Ishikawa (cell line): ENCODE results near the gene DNLZ.

Experiments
- CEBPB ChIP-seq: IDR thresholded peaks from 2 replicates; pipeline ENCODE4 v1.6.1; 2012
- CREB1 ChIP-seq: IDR thresholded peaks from 2 replicates; pipeline ENCODE4 v1.6.1; 2012; ENCODE audit warnings: low read depth
- EGR1 ChIP-seq: IDR thresholded peaks from 2 replicates; pipeline ENCODE4 v1.6.1; 2012
- EP300 ChIP-seq: IDR thresholded peaks from 2 replicates; pipeline ENCODE4 v1.6.1; 2012; ENCODE audit warnings: borderline replicate concordance
- FOXM1 ChIP-seq: IDR thresholded peaks from 2 replicates; pipeline ENCODE4 v1.6.1; 2012; ENCODE audit warnings: low read depth, borderline replicate concordance
- NFIC ChIP-seq: IDR thresholded peaks from 2 replicates; pipeline ENCODE4 v1.6.1; 2012
- RAD21 ChIP-seq: IDR thresholded peaks from 2 replicates; pipeline ENCODE4 v1.6.1; 2012; ENCODE audit warnings: low read depth
- TAF1 ChIP-seq: IDR thresholded peaks from 2 replicates; pipeline ENCODE4 v1.6.1; 2012; ENCODE audit warnings: low read depth, mild to moderate bottlenecking
- TCF12 ChIP-seq: IDR thresholded peaks from 2 replicates; pipeline ENCODE4 v1.6.1; 2012; ENCODE audit warnings: low read depth
- TEAD4 ChIP-seq: IDR thresholded peaks from 2 replicates; pipeline ENCODE4 v1.6.1; 2012
- YY1 ChIP-seq: IDR thresholded peaks from 2 replicates; pipeline ENCODE4 v1.6.1; 2012; ENCODE audit warnings: low read depth
- ZBTB7A ChIP-seq: IDR thresholded peaks from 2 replicates; pipeline ENCODE4 v1.6.1; 2012; ENCODE audit warnings: low read depth
- TF ChIP-seq, protein P1 (sequence below): IDR thresholded peaks from 2 replicates; pipeline ENCODE4 v1.6.1; 2012; ENCODE audit warnings: low read depth, mild to moderate bottlenecking
- TF ChIP-seq, protein P2 (sequence below): IDR thresholded peaks from 2 replicates; pipeline ENCODE4 v1.6.1; 2012
- TF ChIP-seq, protein P3 (sequence below): IDR thresholded peaks from 2 replicates; pipeline ENCODE4 v1.6.1; 2012

Gene DNLZ

DNA sequence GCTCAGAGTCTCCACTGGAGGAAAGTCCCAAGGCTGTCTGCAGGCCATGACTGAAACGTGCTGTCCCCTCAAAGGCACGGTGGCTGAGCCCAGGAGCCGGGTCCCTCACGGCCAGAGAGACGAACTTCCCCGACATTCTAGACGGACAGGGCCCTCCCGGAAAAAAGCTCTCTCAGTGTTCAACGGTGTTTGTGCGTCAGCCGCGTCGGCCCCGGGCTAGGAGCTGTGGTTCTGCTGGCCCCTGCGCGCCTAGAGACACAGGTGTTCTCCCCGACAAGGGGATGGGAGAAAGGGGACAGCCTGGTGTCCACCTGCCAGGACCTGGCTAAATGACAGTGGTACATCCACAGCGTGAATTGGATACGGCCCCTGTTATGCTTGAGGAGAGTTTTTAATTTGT, 42.0 kb downstream of the DNLZ start:
- TF ChIP-seq EGR1 = no peak

DNA sequence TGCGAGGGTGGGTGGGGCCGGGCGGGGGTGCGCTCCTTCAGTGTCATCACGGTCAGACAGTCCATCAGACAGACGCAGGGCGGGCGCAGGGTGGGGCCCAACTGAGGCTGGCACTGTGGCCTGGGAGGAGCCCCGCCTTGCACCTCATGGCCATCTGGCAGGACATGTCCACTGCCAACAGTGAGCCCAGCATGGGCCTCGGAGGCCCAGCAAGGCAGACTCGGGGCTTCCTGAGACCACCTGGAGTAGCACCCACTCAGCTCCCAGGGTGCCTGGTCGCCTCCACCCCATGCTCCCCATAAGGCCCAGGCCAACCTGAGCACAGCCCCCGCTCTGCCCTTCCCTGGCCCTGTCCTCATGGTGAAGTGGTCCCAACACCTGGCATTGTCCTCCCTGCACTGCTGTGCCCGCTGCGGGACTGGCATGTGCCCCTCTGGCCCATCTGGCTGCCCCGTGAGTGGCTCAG, 44.7 kb downstream of the DNLZ start:
- TF ChIP-seq CREB1 = no peak
- TF ChIP-seq YY1 = no peak
- no peak for TF ChIP-seq TCF12
- no peak for TF ChIP-seq ZBTB7A
- TF ChIP-seq NFIC = no peak
- TF ChIP-seq EP300 = no peak

DNA sequence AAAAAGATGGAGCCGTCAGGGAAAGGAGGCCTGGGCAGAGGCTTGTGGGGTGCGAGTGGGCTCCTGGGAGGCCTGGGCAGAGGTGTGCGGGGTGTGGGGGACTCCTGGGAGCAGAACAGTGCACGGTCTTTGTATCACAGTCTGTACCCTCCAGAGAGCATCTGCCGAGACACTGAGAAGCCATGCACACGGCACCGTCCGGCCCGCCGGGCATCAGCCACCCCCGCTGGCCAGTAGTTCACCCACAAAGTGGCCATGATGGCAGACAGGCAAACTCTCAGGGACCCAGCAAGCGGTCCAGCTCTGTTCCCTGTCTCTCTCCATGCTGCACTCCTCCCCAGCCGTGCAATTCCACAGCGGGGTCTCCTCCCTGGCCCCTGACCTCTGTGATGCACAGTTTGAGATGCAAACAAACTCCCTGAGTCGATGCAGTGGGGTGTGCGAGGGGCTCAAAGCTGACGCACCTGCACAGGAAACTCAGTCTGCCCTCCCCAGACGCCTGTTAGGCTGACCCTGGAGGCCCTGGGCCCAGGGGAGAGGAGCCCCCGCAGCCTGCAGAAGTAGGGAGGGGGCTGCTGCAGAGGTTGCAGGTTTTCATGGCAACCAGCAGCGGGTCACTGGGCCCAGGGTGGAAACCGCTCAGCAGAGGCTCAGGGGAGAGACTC, 45.3 kb downstream of the DNLZ start:
- TF ChIP-seq RAD21 = no peak
- TF ChIP-seq, protein P1, sequence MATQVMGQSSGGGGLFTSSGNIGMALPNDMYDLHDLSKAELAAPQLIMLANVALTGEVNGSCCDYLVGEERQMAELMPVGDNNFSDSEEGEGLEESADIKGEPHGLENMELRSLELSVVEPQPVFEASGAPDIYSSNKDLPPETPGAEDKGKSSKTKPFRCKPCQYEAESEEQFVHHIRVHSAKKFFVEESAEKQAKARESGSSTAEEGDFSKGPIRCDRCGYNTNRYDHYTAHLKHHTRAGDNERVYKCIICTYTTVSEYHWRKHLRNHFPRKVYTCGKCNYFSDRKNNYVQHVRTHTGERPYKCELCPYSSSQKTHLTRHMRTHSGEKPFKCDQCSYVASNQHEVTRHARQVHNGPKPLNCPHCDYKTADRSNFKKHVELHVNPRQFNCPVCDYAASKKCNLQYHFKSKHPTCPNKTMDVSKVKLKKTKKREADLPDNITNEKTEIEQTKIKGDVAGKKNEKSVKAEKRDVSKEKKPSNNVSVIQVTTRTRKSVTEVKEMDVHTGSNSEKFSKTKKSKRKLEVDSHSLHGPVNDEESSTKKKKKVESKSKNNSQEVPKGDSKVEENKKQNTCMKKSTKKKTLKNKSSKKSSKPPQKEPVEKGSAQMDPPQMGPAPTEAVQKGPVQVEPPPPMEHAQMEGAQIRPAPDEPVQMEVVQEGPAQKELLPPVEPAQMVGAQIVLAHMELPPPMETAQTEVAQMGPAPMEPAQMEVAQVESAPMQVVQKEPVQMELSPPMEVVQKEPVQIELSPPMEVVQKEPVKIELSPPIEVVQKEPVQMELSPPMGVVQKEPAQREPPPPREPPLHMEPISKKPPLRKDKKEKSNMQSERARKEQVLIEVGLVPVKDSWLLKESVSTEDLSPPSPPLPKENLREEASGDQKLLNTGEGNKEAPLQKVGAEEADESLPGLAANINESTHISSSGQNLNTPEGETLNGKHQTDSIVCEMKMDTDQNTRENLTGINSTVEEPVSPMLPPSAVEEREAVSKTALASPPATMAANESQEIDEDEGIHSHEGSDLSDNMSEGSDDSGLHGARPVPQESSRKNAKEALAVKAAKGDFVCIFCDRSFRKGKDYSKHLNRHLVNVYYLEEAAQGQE = no peak
- no peak for TF ChIP-seq ZBTB7A
- TF ChIP-seq EP300 = no peak
- TF ChIP-seq, protein P2, sequence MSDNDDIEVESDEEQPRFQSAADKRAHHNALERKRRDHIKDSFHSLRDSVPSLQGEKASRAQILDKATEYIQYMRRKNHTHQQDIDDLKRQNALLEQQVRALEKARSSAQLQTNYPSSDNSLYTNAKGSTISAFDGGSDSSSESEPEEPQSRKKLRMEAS = no peak
- TF ChIP-seq, protein P3, sequence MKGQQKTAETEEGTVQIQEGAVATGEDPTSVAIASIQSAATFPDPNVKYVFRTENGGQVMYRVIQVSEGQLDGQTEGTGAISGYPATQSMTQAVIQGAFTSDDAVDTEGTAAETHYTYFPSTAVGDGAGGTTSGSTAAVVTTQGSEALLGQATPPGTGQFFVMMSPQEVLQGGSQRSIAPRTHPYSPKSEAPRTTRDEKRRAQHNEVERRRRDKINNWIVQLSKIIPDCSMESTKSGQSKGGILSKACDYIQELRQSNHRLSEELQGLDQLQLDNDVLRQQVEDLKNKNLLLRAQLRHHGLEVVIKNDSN = no peak
- no peak for TF ChIP-seq CEBPB
- no peak for TF ChIP-seq TCF12
- TF ChIP-seq FOXM1 = no peak
- no peak for TF ChIP-seq TEAD4
- TF ChIP-seq NFIC = no peak
- no peak for TF ChIP-seq TAF1
- TF ChIP-seq CREB1 = no peak
- TF ChIP-seq EGR1 = no peak

DNA sequence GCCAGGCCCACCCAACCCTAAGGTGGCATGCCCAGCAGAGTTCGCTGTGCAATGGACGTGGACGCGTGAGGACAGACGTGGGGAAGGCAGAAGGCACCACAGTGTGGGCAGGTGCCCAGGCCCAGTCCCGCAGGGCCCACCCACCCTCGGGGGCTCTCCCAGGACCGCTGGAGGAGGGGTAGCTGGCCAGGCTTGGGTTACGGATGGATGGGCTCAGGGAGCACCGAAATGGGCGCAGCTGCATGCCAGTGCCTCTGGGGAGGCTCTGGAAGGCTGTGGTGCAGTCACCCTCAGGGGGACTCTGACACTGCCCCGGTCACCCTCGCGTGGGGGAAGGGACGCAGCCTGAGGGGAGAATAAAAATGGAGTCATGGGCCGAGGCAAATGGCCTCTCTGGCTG, 45.8 kb downstream of the DNLZ start:
- TF ChIP-seq RAD21 = no peak
- no peak for TF ChIP-seq CREB1
- TF ChIP-seq TEAD4 = no peak
- TF ChIP-seq FOXM1 = no peak
- TF ChIP-seq, protein P2 = no peak
- no peak for TF ChIP-seq CEBPB
- TF ChIP-seq, protein P3 = no peak
- no peak for TF ChIP-seq EGR1
- no peak for TF ChIP-seq NFIC
- no peak for TF ChIP-seq TCF12
- no peak for TF ChIP-seq TAF1
- TF ChIP-seq, protein P1 = no peak
- TF ChIP-seq EP300 = no peak
- TF ChIP-seq ZBTB7A = no peak
- no peak for TF ChIP-seq YY1

DNA sequence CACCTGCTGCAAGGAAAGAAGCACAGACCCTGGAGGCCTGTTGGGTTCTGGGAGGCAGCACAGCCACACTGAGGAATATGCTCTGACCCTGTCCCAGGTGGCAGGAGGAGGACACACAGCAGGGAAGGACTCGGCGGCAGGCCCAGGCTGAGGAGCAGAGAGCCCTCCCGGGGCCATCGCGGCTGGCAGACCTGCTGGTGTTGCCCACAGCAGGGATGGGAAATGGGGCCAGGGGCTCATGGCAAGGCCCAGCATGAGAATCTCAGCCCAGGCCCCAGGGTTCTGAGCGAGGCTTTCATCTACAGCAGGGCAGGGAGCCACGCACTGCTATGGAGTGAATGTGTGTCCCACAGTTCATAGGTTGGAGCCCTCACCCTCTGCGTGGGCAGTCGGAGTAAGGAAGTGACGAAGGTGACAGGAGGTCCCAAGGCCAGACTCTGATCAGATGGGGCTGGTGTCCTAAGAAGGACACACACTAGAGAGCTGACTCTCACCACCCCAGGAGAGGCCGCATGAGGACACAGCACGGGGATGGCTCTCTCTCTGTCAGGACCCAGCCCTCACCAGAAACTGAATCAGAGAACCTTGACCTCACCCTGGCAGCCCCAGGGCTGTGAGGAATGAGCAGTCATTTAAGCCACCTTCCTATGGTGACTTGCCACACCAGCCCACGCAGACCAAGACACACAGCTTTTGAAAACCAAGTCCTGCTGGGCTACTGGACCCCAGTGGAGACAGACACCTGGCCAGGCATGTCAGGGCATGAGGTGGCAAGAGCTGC, 46.5 kb downstream of the DNLZ start:
- TF ChIP-seq, protein P2 = no peak
- TF ChIP-seq CEBPB = no peak
- no peak for TF ChIP-seq TAF1
- TF ChIP-seq YY1 = no peak
- TF ChIP-seq ZBTB7A = no peak
- no peak for TF ChIP-seq NFIC
- TF ChIP-seq TCF12 = no peak
- no peak for TF ChIP-seq EGR1
- no peak for TF ChIP-seq EP300
- TF ChIP-seq, protein P3 = no peak
- TF ChIP-seq, protein P1 = no peak
- TF ChIP-seq CREB1 = no peak
